NOMO-1 treated with DMSO at 0.1 percent for 48 hours (cell line): Measurements from ENCODE around the gene CAMK2N1.

ENCODE experiments used
- DNase-seq: peaks from one replicate; lab custom pipeline; 2025; ENCODE audit not compliant: unreplicated experiment; lab: John Stamatoyannopoulos, UW

Gene CAMK2N1

GRCh38 chr1:20479840-20480239 is 6.2 kb downstream of the CAMK2N1 start:
- no peak for DNase-seq

- DNase-seq, result no peak
Observed at GRCh38 chr1:20478057-20478635, 7.9 kb downstream of the CAMK2N1 start.

GRCh38 chr1:20477348-20478056 is 8.5 kb downstream of the CAMK2N1 start:
- no peak for DNase-seq

- DNase-seq, result no peak
Observed at GRCh38 chr1:20476265-20477038, 9.6 kb downstream of the CAMK2N1 start.

GRCh38 chr1:20474996-20475395 is 11.0 kb downstream of the CAMK2N1 start:
- no peak for DNase-seq

GRCh38 chr1:20474333-20474975 is 11.6 kb downstream of the CAMK2N1 start:
- no peak for DNase-seq

- no peak for DNase-seq
Observed at GRCh38 chr1:20473894-20474293, 12.1 kb downstream of the CAMK2N1 start.

- no peak for DNase-seq
Observed at GRCh38 chr1:20472860-20473711, 12.9 kb downstream of the CAMK2N1 start.

- no peak for DNase-seq
Observed at GRCh38 chr1:20472121-20472520, 13.9 kb downstream of the CAMK2N1 start.

- no peak for DNase-seq
Observed at GRCh38 chr1:20470194-20470593, 15.8 kb downstream of the CAMK2N1 start.

GRCh38 chr1:20469406-20470076 is 16.5 kb downstream of the CAMK2N1 start:
- no peak for DNase-seq

GRCh38 chr1:20466273-20466672 is 19.7 kb downstream of the CAMK2N1 start:
- DNase-seq, result no peak

GRCh38 chr1:20465187-20465586 is 20.8 kb downstream of the CAMK2N1 start:
- DNase-seq, result no peak

- no peak for DNase-seq
Observed at GRCh38 chr1:20463502-20463901, 22.5 kb downstream of the CAMK2N1 start.

- DNase-seq, result no peak
Observed at GRCh38 chr1:20462397-20462796, 23.6 kb downstream of the CAMK2N1 start.

- DNase-seq, result no peak
Observed at GRCh38 chr1:20458717-20459116, 27.3 kb downstream of the CAMK2N1 start.

GRCh38 chr1:20454004-20454403 is 32.0 kb downstream of the CAMK2N1 start:
- DNase-seq, result no peak

GRCh38 chr1:20449735-20450311 is 36.2 kb downstream of the CAMK2N1 start:
- DNase-seq, result no peak

GRCh38 chr1:20448671-20449071 is 37.3 kb downstream of the CAMK2N1 start:
- DNase-seq, result no peak

- DNase-seq, result no peak
Observed at GRCh38 chr1:20447794-20448193, 38.2 kb downstream of the CAMK2N1 start.
